ENCODE measurements around the gene RAP1GAP2.

RAP1GAP2 gene

GRCh38 chr17:2964370-2964769 lies 168.1 kb downstream of the RAP1GAP2 start:
- Histone ChIP-seq H3K79me2 (ENCODE audit: low read length) (no peaks in the 10 kb centered on the region), H3K9ac (ENCODE audit: low read length) (no peak overlapping the region), H4K20me1 (ENCODE audit: insufficient read depth, low read length) (no peaks in the 10 kb centered on the region), H3K9me3 (replicated peaks; ENCODE audit: insufficient read depth, low read length) (no peaks in the 10 kb centered on the region), H3F3A (ENCODE audit: insufficient read depth, low read length) (no peaks in the 10 kb centered on the region), H3K27me3 (replicated peaks; ENCODE audit: insufficient read depth, low read length) (peaks cover 36% of the 10 kb centered on the region), H3K4me2 (ENCODE audit: low read depth, low read length) (no peak overlapping the region), H3K27ac (ENCODE audit: low read length) (no peak overlapping the region), H2AFZ (ENCODE audit: low read length) (no peak overlapping the region), H3K9me2 (replicated peaks; ENCODE audit: insufficient read depth, low read length) (no peaks in the 10 kb centered on the region), H3K36me3 (replicated peaks; ENCODE audit: insufficient read depth, low read length) (no peaks in the 10 kb centered on the region), H3K4me3 (ENCODE audit: low read length) (no peak overlapping the region), H3K4me1 (ENCODE audit: low read length) (no peaks in the 10 kb centered on the region)
- no peak for DNase-seq
- TF ChIP-seq EZH2 (optimal IDR thresholded peaks at IDR 0.05; ENCODE audit: low read depth, low read length) (no peak), CTCF (IDR thresholded peaks at IDR 0.05; ENCODE audit: low read length) (no peak), EZH2phosphoT487 (IDR thresholded peaks at IDR 0.05; ENCODE audit: low read length) (no peak)

GRCh38 chr17:2964831-2965230 lies 168.6 kb downstream of the RAP1GAP2 start:
- TF ChIP-seq EZH2phosphoT487 (IDR thresholded peaks at IDR 0.05; ENCODE audit: low read length) (no peak), CTCF (IDR thresholded peaks at IDR 0.05; ENCODE audit: low read length) (no peak), EZH2 (optimal IDR thresholded peaks at IDR 0.05; ENCODE audit: low read depth, low read length) (no peak)
- Histone ChIP-seq H4K20me1 (ENCODE audit: insufficient read depth, low read length) (no peaks in the 10 kb centered on the region), H3K9me3 (replicated peaks; ENCODE audit: insufficient read depth, low read length) (no peaks in the 10 kb centered on the region), H3F3A (ENCODE audit: insufficient read depth, low read length) (no peaks in the 10 kb centered on the region), H3K9me2 (replicated peaks; ENCODE audit: insufficient read depth, low read length) (no peaks in the 10 kb centered on the region), H3K4me2 (ENCODE audit: low read depth, low read length) (no peak overlapping the region), H3K27me3 (replicated peaks; ENCODE audit: insufficient read depth, low read length) (peaks cover 33% of the 10 kb centered on the region), H3K27ac (ENCODE audit: low read length) (no peak overlapping the region), H3K4me1 (ENCODE audit: low read length) (no peaks in the 10 kb centered on the region), H3K9ac (ENCODE audit: low read length) (no peak overlapping the region), H3K79me2 (ENCODE audit: low read length) (no peaks in the 10 kb centered on the region), H3K36me3 (replicated peaks; ENCODE audit: insufficient read depth, low read length) (no peaks in the 10 kb centered on the region), H2AFZ (ENCODE audit: low read length) (no peak overlapping the region), H3K4me3 (ENCODE audit: low read length) (no peak overlapping the region)
- no peak for DNase-seq

- H3K79me2 ChIP-seq (ENCODE audit: low read length): no peaks in the 10 kb centered on the region
- TF ChIP-seq EZH2phosphoT487 (IDR thresholded peaks at IDR 0.05; ENCODE audit: low read length): no peak
- no peak for TF ChIP-seq EZH2 (optimal IDR thresholded peaks at IDR 0.05; ENCODE audit: low read depth, low read length)
- TF ChIP-seq CTCF (IDR thresholded peaks at IDR 0.05; ENCODE audit: low read length): no peak
- H3K4me2 ChIP-seq (ENCODE audit: low read depth, low read length): no peak overlapping the region
- DNase-seq: no peak
- H3K9ac ChIP-seq (ENCODE audit: low read length): no peak overlapping the region
- no peaks in the 10 kb centered on the region for H3F3A ChIP-seq (ENCODE audit: insufficient read depth, low read length)
- H3K27me3 ChIP-seq (replicated peaks; ENCODE audit: insufficient read depth, low read length): peaks cover 25% of the 10 kb centered on the region
- H3K9me2 ChIP-seq (replicated peaks; ENCODE audit: insufficient read depth, low read length): no peaks in the 10 kb centered on the region
- H2AFZ ChIP-seq (ENCODE audit: low read length): no peak overlapping the region
- H3K4me1 ChIP-seq (ENCODE audit: low read length): no peaks in the 10 kb centered on the region
- H4K20me1 ChIP-seq (ENCODE audit: insufficient read depth, low read length): no peaks in the 10 kb centered on the region
- H3K9me3 ChIP-seq (replicated peaks; ENCODE audit: insufficient read depth, low read length): no peaks in the 10 kb centered on the region
- no peaks in the 10 kb centered on the region for H3K36me3 ChIP-seq (replicated peaks; ENCODE audit: insufficient read depth, low read length)
- H3K4me3 ChIP-seq (ENCODE audit: low read length): no peak overlapping the region
- no peak overlapping the region for H3K27ac ChIP-seq (ENCODE audit: low read length)
Measured at GRCh38 chr17:2965621-2966595, 169.7 kb downstream of the RAP1GAP2 start.

Data from MM.1S (cell line).